HUES64 (cell line): ENCODE results near the gene SFSWAP.
"Not testable (repeated sequence)": the region's sequence is repeated elsewhere in the genome, so short reads cannot be mapped to it uniquely, and the experiment has no call there.

Experiments
- H3K27ac ChIP-seq: 2 replicates; pipeline ENCODE4 v1.7.0; 2013; ENCODE audit warnings: low read depth, low read length, inconsistent platforms
- H3K27me3 ChIP-seq: 2 replicates; pipeline ENCODE4 v1.6.1; 2013; ENCODE audit warnings: mild to moderate bottlenecking, low read length; ENCODE audit not compliant: insufficient read depth
- H3K36me3 ChIP-seq: 2 replicates; pipeline ENCODE4 v1.6.1; 2013; ENCODE audit warnings: mild to moderate bottlenecking, low read length; ENCODE audit not compliant: insufficient read depth
- H3K4me1 ChIP-seq: 2 replicates; pipeline ENCODE4 v1.6.1; 2013; ENCODE audit warnings: mild to moderate bottlenecking, low read length, moderate library complexity; ENCODE audit not compliant: insufficient read depth
- H3K4me3 ChIP-seq: 2 replicates; pipeline ENCODE4 v1.5.1; 2013; ENCODE audit warnings: mild to moderate bottlenecking, low read length, moderate library complexity
- H3K9ac ChIP-seq: 2 replicates; pipeline ENCODE4 v1.6.1; 2013; ENCODE audit warnings: mild to moderate bottlenecking, low read depth, low read length
- H3K9me3 ChIP-seq: 2 replicates; pipeline ENCODE4 v1.6.1; 2013; ENCODE audit warnings: low read depth, low read length; ENCODE audit not compliant: insufficient read depth
- WGBS: fragments of 150-250, 120-280 bp; methylation state at CpG from one replicate; pipeline ENCODE4 v1.1.7; 2013; ENCODE audit warnings: missing lambda C conversion rate; 5-methylcytosine and 5-hydroxymethylcytosine counted together

Gene SFSWAP

GRCh38 chr12:131672941-131673887 is 37.7 kb upstream of the SFSWAP start:
- no peak overlapping the region for H3K9ac ChIP-seq
- peaks cover 7% of the 10 kb centered on the region; the same call in 1 of the 2 replicates for H3K9me3 ChIP-seq
- H3K4me3 ChIP-seq: no peak overlapping the region
- H3K36me3 ChIP-seq: no peaks in the 10 kb centered on the region
- 87% methylated on average over 23 of the region's 24 CpGs for WGBS
- H3K27me3 ChIP-seq: no peaks in the 10 kb centered on the region
- no peak overlapping the region for H3K27ac ChIP-seq
- H3K4me1 ChIP-seq: no peaks in the 10 kb centered on the region

DNA sequence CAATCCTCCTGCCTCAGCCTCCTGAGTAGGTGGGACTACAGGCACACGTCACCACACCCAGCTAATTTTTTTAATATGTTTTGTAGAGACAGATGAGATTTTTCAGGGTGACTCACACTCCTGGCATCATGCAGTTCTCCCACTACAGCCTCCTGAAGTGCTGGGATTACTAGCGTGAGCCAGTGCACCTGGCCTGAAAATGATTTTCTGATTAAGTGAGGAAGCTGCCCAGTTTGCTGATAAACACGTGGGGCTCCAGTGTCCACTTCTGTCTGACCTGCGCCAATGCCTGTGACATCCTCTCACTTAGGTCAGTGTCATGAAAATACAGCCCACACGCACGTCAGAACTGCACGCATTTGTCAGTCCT is 37.0 kb upstream of the SFSWAP start:
- Histone ChIP-seq H3K27ac (no peak overlapping the region), H3K27me3 (no peaks in the 10 kb centered on the region), H3K4me3 (no peak overlapping the region), H3K9me3 (peaks cover 7% of the 10 kb centered on the region; the same call in 1 of the 2 replicates), H3K9ac (no peak overlapping the region), H3K36me3 (no peaks in the 10 kb centered on the region), H3K4me1 (no peaks in the 10 kb centered on the region)
- 90% methylated on average over 6 of the region's 7 CpGs for WGBS

- no peaks in the 10 kb centered on the region for H3K27me3 ChIP-seq
- 89% methylated on average over 6 of the region's 6 CpGs for WGBS
- H3K4me3 ChIP-seq: no peak overlapping the region
- peaks cover 7% of the 10 kb centered on the region; the same call in 1 of the 2 replicates for H3K9me3 ChIP-seq
- H3K27ac ChIP-seq: no peak overlapping the region
- no peak overlapping the region for H3K9ac ChIP-seq
- H3K36me3 ChIP-seq: no peaks in the 10 kb centered on the region
- no peaks in the 10 kb centered on the region for H3K4me1 ChIP-seq
Observed at GRCh38 chr12:131674373-131674772, 36.5 kb upstream of the SFSWAP start.

GRCh38 chr12:131675126-131676080 is 35.5 kb upstream of the SFSWAP start:
- H3K9me3 ChIP-seq: peaks cover 7% of the 10 kb centered on the region; the same call in 1 of the 2 replicates
- H3K9ac ChIP-seq: no peak overlapping the region
- H3K27me3 ChIP-seq: no peaks in the 10 kb centered on the region
- no peak overlapping the region for H3K4me3 ChIP-seq
- no peaks in the 10 kb centered on the region for H3K36me3 ChIP-seq
- 90% methylated on average over 21 of the region's 21 CpGs for WGBS
- H3K4me1 ChIP-seq: no peaks in the 10 kb centered on the region
- no peak overlapping the region for H3K27ac ChIP-seq

DNA sequence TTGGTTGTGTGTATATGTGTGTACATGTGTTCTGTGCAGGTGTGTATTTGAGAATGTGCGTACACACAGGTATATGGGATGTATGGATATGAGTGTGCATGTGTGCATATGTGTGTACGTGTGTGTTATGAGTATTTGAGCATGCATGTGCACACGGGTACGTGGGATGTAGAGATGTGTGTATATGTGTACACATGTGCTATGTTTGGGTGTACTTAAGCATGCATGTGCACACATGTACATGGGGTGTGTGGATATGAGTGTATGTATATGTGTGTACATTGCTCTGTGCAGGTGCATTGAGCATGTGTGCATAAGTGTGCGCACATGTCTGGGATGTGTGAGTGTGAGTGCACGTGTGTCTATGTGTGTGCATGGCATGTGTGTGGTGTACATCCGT is 34.3 kb upstream of the SFSWAP start:
- H3K27me3 ChIP-seq: peaks cover 5% of the 10 kb centered on the region; the same call in 1 of the 2 replicates
- H3K9me3 ChIP-seq: peaks cover 7% of the 10 kb centered on the region; the same call in 1 of the 2 replicates
- no peaks in the 10 kb centered on the region for H3K4me1 ChIP-seq
- no peak overlapping the region for H3K9ac ChIP-seq
- 81% methylated on average over 7 of the region's 7 CpGs for WGBS
- no peak overlapping the region for H3K4me3 ChIP-seq
- no peak overlapping the region for H3K27ac ChIP-seq
- H3K36me3 ChIP-seq: no peaks in the 10 kb centered on the region

DNA sequence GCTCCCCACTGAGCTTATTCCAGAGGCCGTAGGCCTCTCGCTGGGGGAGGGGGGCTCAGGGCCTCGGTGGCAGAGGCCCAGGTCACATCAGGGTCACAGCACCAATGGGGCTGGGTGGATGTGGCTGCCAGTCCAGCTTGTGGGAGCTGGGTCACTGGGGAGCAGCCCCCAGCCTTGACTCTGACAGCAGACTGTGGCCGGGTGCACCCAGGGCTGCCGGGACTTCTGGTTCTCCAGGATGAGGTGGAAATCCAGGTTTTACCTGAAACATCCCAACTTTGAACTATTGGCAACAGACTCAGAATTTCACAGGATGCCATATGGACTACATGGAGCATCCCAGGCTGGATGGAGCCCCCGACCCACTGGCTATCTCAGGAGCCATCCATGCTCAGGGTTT is 33.8 kb upstream of the SFSWAP start:
- H3K9ac ChIP-seq, H3K4me1 ChIP-seq, H3K27me3 ChIP-seq, H3K9me3 ChIP-seq, H3K36me3 ChIP-seq, H3K27ac ChIP-seq, H3K4me3 ChIP-seq: not testable (repeated sequence)
- WGBS: 92% methylated on average over 4 of the region's 6 CpGs

DNA sequence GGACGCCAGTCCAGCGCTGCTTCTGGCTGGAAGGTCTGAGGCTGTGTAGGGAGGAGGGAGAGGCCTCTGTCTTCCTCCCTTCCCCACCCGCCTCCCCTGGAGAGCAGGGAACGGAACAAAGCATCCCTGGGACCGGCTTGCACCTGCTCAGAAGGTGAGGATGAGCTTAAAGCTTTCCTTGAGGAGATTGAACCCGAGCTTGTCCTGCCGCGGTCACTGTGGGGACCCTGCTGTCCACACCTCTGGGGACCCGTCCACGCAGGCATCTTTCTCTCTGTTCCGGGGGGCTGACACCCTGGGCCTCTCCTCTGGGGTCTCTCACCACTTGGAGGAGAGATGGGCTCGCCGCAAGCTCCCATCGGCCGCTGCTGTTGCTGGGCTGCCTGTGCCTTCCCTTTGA is 33.2 kb upstream of the SFSWAP start:
- Histone ChIP-seq H3K36me3 (no peaks in the 10 kb centered on the region), H3K4me1 (peaks cover 7% of the 10 kb centered on the region; the same call in 1 of the 2 replicates), H3K27me3 (peaks cover 8% of the 10 kb centered on the region), H3K4me3 (no peak overlapping the region), H3K9ac (no peak overlapping the region), H3K9me3 (peaks cover 7% of the 10 kb centered on the region; the same call in 1 of the 2 replicates), H3K27ac (no peak overlapping the region)
- 93% methylated on average over 15 of the region's 15 CpGs for WGBS

DNA sequence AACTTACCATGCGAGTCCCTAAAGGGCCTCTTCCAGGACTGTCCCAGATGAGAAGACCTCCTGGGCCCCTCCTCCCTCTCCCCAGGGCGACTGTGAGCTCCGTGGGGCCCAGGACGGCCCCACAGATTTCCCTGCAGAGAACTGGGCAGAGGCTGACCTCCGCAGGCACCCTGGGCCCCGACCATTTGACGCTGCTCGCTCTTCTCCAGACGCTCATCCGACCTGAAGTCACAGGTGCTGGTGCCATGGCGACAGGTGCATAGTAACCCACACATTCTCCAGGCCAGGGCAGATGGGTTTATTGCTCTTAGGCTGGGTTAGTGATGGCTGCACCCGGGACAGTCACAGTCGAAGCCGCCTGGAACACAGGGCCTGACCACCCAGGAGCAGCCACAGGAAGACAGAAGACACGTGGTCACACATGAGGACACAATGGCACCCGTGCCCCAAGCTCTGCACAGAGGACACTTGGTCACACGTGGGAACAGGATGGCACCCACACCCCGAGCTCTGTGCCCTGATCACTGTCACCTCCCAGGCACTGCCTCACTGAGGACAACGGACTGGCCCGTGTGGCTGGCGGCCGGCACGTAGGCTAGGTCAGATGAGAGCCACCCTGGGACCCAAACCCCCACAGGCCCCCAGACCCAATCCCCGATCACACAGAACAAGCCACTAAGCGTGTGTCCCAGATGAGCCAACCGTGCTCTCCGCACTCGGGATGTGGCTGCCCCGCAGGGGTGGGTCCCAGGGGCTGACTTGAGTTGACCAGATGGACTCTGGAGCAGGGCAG is 32.3 kb upstream of the SFSWAP start:
- H3K27me3 ChIP-seq, H3K4me1 ChIP-seq, H3K27ac ChIP-seq, H3K36me3 ChIP-seq, H3K9ac ChIP-seq, H3K9me3 ChIP-seq, H3K4me3 ChIP-seq: not testable (repeated sequence)
- WGBS: 92% methylated on average over 27 of the region's 29 CpGs

DNA sequence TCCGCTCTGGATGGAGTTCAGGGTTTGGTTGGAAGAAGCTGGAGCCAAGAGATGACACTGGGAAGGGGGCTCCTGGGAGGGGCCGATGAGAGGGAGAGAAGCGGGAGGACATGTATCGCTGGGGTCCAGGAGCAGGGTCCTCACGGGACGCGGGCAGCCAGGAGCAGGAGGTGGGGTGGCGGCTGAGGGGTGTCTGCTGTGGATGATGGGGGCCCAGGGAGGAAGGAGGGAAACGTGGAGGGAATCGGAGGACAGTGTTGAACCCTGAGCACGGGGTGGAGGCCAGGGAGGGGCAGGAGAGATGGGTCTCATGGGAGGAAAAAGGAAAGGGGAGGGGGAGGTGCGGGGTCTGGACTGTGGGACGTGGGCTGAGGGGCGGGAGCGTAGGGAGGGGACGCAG is 31.7 kb upstream of the SFSWAP start:
- not testable (repeated sequence) for H3K4me3 ChIP-seq, H3K27ac ChIP-seq, H3K27me3 ChIP-seq, H3K36me3 ChIP-seq, H3K9ac ChIP-seq, H3K9me3 ChIP-seq
- WGBS: 93% methylated on average over 1 of the region's 16 CpGs
- peaks cover 11% of the 10 kb centered on the region; the same call in 1 of the 2 replicates for H3K4me1 ChIP-seq

DNA sequence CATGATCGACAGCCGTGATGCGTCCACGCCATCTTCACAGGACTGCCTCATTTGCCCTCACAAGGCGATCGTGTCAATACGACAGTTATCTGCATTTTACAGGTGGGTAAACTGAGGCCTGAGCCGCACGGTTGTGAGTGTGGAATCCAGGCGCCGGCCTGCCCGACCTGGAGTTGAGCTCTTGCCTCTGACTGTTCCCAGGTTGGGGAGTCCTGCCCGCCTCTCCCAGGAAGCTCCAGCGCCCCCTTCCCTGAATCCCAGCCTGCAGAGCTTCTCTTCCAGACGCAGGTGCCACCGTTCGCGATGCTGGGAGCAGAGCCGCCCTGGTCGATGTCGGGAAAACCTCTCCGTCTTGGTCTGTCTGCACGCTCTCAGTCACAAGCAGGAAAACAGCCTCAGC is 31.1 kb upstream of the SFSWAP start:
- peaks cover 11% of the 10 kb centered on the region; the same call in 1 of the 2 replicates for H3K4me1 ChIP-seq
- not testable (repeated sequence) for H3K4me3 ChIP-seq, H3K9ac ChIP-seq, H3K36me3 ChIP-seq, H3K27ac ChIP-seq, H3K27me3 ChIP-seq, H3K9me3 ChIP-seq
- 87% methylated on average over 7 of the region's 23 CpGs for WGBS
